Measurements from ENCODE around the gene USP10. TPM values are rescaled to one million over a fixed set of nuclear protein-coding genes. Genes with fewer than 3 reads are reported as not detected.
A peak's percentile ranks its signal among the peaks of the same experiment; 100 is the strongest.

Gene USP10
- total RNA-seq, 1 donor from 2014 or later: 147 TPM

- ChIA-PET CTCF (interaction anchor here (0.6 to 2.4 kb wide), 6 partner anchors 10 to 210 kb away, joined by 3 to 9 read pairs (median 3); no protein-coding TSS in a partner anchor), POLR2A (interaction anchor here (0.6 to 0.7 kb wide), 2 partner anchors 17 to 352 kb away, joined by 4 to 7 read pairs; partner anchors contain the start of gene ATP2C2)
- TF ChIP-seq CTCF (IDR thresholded peaks at IDR 0.05): no peak
- ATAC-seq (ENCODE audit: low read depth) (no peak), DNase-seq (no peak)
- Mint-ChIP-seq H3K27me3 (no peaks in the 10 kb centered on the region), H3K4me1 (peaks cover 69% of the 10 kb centered on the region), H3K4me3 (no peak overlapping the region), H3K27ac (no peak overlapping the region), H3K9me3 (no peaks in the 10 kb centered on the region), H3K36me3 (ENCODE audit: low read depth) (peaks cover 50% of the 10 kb centered on the region)
- intact Hi-C loops (cut with micrococcal nuclease): no loop called here
Measured at GRCh38 chr16:84720177-84720579, 20.4 kb downstream of the USP10 start.

GRCh38 chr16:84722068-84722467, 22.3 kb downstream of the USP10 start:
- H3K27ac Mint-ChIP-seq: no peak overlapping the region
- H3K27me3 Mint-ChIP-seq: no peaks in the 10 kb centered on the region
- CTCF ChIA-PET: interaction anchor here (0.7 to 5.6 kb wide), 3 partner anchors 16 to 99 kb away, joined by 3 to 82 read pairs (median 3); no protein-coding TSS in a partner anchor
- POLR2A ChIA-PET: no interaction called here
- no peak overlapping the region for H3K4me3 Mint-ChIP-seq
- H3K9me3 Mint-ChIP-seq: no peaks in the 10 kb centered on the region
- H3K36me3 Mint-ChIP-seq (ENCODE audit: low read depth): peaks cover 39% of the 10 kb centered on the region
- H3K4me1 Mint-ChIP-seq: peaks cover 79% of the 10 kb centered on the region
- DNase-seq (no peak), ATAC-seq (ENCODE audit: low read depth) (no peak)
- TF ChIP-seq CTCF (IDR thresholded peaks at IDR 0.05): no peak
- intact Hi-C loops (cut with micrococcal nuclease): no loop called here

GRCh38 chr16:84723906-84724305, 24.1 kb downstream of the USP10 start:
- ATAC-seq (ENCODE audit: low read depth): no peak
- DNase-seq: no peak
- Mint-ChIP-seq H3K4me1 (peaks cover 79% of the 10 kb centered on the region), H3K9me3 (no peaks in the 10 kb centered on the region), H3K27me3 (no peaks in the 10 kb centered on the region), H3K36me3 (ENCODE audit: low read depth) (peaks cover 33% of the 10 kb centered on the region), H3K4me3 (no peak overlapping the region), H3K27ac (no peak overlapping the region)
- intact Hi-C loops (cut with micrococcal nuclease): no loop called here
- ChIA-PET POLR2A (no interaction called here), CTCF (interaction anchor here (1.0 to 5.8 kb wide), 10 partner anchors 12 to 213 kb away, joined by 3 to 82 read pairs (median 12); no protein-coding TSS in a partner anchor)
- no peak for TF ChIP-seq CTCF (IDR thresholded peaks at IDR 0.05)

- ATAC-seq (ENCODE audit: low read depth): no peak
- H3K4me3 Mint-ChIP-seq: no peak overlapping the region
- intact Hi-C loops (cut with micrococcal nuclease): loop anchor here (5.0 kb wide), 1 partner anchor 447 kb away; no protein-coding TSS in a partner anchor
Measured at GRCh38 chr16:84724606-84725309, 25.0 kb downstream of the USP10 start.

More at GRCh38 chr16:84724606-84725309, 25.0 kb downstream of the USP10 start:
- H3K9me3 Mint-ChIP-seq: no peaks in the 10 kb centered on the region
- no peak for TF ChIP-seq CTCF (IDR thresholded peaks at IDR 0.05)
- ChIA-PET POLR2A (no interaction called here), CTCF (interaction anchor here (1.0 to 5.8 kb wide), 14 partner anchors 9 to 220 kb away, joined by 3 to 82 read pairs (median 6); partner anchors contain the start of gene MEAK7)
- no peaks in the 10 kb centered on the region for H3K27me3 Mint-ChIP-seq
- peaks cover 78% of the 10 kb centered on the region for H3K4me1 Mint-ChIP-seq
- H3K36me3 Mint-ChIP-seq (ENCODE audit: low read depth): peaks cover 27% of the 10 kb centered on the region
- no peak for DNase-seq
- peak overlapping the region; percentile 62 for H3K27ac Mint-ChIP-seq
